GM19455 (cell line): ENCODE data around the gene C22orf15.
A peak's percentile ranks its signal among the peaks of the same experiment; 100 is the strongest.

Experiments
- ATAC-seq: cut with Tn5 transposase; IDR thresholded peaks from one replicate; pipeline ENCODE4 v1.9.1; 2021; ENCODE audit not compliant: unreplicated experiment

C22orf15 gene

DNA sequence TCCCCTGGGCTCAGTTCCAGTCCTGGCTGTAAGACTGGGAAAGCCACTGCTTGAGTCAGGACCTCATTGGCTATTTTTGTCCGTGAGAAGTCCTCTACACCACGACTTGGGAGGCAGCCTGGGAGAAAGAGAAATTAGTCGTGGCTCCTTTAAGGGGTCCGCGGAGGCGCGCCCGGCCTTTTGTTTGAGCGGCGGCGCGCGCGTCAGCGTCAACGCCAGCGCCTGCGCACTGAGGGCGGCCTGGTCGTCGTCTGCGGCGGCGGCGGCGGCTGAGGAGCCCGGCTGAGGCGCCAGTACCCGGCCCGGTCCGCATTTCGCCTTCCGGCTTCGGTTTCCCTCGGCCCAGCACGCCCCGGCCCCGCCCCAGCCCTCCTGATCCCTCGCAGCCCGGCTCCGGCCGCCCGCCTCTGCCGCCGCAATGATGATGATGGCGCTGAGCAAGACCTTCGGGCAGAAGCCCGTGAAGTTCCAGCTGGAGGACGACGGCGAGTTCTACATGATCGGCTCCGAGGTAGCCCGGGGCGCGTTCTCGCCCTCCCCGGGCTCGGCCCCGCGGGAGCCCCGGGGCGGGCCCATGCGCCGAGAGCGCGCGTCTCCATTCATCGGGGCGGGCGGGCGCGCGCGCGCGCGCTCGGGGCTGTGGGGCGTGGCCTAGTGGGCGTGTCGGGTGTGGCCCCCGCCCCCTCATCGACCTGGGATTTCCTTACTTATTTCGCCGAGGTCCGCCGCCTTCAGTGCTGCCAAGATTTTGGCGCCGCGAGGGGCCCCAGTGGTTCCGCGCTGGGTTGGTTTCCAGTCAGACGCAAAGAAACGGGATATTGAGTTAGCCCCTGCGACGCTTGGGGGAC is 24.2 kb downstream of the C22orf15 start, which contains the start of gene SMARCB1:
TSS of gene SMARCB1 (plus strand) at position 215 of the 848 bp plus-strand sequence. CDS start at position 419, 204 bp downstream.
- ATAC-seq: peak; percentile 59

DNA sequence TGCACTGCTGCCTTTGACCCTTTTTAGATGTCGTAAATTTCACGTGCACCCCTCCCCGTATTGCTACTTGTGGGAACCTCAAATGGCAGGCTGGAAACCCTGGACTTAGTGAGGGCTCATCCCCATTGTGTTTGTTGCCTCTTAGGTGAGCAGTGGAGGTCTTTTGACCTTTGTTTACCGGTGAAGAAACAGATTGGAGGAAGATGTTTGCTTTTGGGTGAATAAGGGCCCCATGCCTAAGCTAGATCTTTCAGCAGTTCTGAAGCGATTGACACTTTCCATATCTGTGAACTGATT is 24.8 kb downstream of the C22orf15 start:
- ATAC-seq: no peak

DNA sequence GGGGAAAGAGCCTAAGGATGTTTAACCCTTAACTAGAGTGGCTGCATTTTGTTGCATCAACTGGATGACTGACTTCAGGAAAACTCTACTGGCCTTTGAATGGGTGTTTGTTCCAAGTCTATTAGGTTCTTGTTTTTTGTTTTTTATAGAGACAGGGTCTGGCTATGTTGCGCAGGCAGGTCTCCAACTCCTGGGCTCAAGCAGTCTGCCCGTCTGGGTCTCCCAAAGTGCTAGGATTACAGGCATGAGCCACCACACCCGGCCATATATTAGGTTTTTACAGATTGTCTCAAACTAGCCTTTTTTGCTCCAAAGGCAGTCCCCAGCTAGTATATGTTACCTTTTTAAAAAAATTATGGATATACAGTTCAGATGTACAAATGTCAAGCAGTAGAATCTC is 25.1 kb downstream of the C22orf15 start:
- ATAC-seq: no peak

DNA sequence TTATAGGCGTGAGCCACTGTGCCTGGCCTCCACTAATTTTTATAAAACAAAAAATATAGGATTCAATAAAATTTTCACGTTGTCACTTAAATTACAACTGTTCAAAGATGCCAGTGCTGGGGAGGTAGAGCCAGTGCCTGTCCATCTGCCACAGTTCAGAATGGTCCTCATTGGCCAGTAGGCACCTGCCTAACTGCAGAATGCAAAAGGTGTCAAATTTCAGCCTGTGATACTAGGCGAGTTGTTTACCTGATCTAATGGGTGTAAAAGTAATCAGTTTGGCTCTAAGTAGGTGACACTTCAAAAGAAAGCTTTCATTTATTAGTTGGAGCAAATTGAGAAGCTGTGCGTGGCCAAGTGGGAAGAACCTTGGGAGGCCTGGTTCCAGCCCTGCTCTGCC is 26.3 kb downstream of the C22orf15 start:
- no peak for ATAC-seq

DNA sequence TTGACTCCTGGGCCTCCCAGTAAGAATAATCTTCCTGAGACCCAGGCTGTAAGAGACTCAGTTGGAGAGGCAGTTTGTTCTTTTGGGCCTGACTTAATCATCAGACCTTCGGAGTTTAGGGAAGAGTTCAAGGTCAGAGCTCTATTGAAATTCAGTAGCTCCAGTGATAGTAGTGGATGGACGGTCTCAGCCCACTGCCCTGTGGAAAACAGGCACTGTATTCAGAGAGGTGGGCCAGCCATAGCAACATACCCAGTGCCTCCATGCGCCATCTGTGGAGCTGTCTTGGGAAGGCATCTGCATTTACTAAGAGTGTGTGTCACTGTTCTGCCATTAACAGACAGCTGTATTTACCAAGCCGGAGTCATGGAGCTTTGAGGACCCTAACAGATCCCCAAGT is 26.8 kb downstream of the C22orf15 start:
- no peak for ATAC-seq

DNA sequence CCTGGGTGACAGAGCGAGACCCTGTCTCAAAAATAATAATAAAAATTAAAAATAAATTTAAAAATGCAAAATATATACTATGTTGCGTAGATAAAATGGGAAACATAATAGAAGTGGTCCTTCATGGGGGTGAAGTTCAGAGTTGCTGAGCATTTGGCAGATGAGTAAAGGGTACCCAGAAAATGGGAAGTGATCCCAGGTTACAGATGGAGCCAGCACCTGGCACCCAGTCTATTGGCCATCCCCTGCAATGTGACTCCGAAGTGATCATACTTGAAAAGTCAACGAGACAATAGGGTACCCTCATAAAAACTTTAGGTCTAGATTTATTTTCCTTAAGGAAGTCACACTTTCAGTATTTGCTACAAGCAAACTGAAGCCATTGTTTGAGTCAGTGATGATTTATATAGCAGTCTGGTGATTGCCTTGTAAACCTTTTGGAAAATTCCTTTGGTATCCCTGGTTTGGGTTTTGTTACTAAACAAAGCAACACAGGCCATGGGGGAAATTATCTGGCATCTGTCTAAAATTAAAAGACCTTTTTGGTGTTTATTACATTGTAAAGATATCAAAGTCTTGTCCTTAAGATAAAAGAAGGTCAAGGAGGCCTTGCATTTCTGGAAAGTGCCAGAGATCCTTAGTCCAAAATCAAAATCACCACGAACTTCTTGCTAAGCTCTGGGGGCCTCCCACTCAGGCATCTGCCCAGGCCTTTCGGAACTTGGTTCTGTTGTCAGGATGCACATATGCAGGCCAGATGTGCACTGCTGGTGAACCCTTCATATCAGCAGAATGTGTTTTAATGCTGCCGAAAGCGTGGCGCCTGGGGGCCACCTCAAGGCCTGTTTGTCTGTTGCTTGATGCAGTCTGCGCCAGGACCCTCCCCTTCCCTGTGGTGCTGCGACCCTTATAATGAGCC is 28.3 kb downstream of the C22orf15 start:
- no peak for ATAC-seq

DNA sequence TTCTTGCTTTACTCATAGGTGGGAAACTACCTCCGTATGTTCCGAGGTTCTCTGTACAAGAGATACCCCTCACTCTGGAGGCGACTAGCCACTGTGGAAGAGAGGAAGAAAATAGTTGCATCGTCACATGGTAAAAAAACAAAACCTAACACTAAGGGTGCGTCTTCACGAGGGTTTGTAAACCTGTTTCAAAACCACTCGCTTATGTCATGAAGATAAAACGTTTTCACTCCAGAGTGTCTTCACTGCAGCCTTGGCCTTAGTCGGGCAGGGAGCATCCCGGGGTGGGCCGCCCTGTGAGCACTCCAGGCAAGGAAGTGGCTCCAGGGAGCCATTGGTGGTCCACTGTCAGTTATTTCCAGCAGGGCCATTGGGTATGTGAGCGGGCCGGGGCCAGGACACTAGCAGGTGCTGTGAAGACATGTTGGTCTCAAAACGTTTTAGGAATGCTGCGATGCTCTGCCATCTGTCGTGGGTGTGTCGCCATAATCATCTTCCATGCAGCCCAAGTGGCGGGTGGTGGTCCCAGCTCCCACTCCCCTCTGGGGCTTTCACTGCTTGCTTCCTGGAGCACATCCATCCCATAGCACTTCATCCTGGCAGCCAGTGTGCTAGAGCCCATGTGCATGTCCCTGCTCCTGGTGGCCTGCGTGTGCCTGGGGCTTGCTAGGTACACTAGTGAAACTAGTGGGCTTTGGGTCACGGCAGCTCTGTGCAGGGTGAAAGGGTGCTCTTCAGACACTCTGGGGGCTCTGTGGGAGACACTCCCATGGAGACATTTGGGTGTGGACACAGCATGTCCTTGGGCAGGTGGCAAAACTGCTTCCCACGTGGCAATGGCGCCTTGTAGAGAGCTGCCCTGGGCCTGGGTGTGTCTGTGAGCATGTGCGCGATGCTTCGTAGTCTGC is 29.2 kb downstream of the C22orf15 start:
- ATAC-seq: no peak

DNA sequence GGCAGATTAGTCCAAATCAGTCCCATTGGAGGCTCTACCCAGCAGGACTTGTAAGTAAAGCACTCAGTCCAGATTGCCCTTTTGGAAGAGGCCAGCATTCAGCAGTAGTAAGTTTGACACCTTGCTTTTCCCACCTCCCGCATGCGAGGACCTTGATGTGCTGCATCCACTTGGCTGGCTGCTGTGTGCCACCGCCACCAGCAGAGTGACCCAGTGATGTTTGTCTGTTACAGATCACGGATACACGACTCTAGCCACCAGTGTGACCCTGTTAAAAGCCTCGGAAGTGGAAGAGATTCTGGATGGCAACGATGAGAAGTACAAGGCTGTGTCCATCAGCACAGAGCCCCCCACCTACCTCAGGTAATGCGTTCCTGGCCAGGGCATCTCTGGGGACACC is 30.5 kb downstream of the C22orf15 start:
- no peak for ATAC-seq

DNA sequence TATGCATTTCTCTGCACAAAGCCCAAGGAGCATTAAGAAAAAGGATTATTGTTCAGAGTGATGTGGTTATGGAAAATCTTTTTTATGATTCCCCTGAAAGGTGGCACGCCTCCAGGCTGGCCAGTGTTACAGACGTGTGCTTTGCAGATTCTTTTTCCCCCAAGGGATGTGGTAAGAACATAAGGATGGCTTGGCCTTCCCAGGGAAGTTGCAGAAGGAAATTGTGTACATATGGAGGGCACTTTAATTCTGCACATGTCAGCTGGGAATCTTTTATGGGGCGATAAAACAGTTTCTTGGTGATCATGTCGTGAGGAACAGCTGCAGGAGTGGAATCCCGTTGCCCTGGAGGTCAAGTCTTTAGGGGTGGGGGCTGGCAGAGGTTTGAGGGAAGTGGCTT is 33.7 kb downstream of the C22orf15 start:
- ATAC-seq: no peak

DNA sequence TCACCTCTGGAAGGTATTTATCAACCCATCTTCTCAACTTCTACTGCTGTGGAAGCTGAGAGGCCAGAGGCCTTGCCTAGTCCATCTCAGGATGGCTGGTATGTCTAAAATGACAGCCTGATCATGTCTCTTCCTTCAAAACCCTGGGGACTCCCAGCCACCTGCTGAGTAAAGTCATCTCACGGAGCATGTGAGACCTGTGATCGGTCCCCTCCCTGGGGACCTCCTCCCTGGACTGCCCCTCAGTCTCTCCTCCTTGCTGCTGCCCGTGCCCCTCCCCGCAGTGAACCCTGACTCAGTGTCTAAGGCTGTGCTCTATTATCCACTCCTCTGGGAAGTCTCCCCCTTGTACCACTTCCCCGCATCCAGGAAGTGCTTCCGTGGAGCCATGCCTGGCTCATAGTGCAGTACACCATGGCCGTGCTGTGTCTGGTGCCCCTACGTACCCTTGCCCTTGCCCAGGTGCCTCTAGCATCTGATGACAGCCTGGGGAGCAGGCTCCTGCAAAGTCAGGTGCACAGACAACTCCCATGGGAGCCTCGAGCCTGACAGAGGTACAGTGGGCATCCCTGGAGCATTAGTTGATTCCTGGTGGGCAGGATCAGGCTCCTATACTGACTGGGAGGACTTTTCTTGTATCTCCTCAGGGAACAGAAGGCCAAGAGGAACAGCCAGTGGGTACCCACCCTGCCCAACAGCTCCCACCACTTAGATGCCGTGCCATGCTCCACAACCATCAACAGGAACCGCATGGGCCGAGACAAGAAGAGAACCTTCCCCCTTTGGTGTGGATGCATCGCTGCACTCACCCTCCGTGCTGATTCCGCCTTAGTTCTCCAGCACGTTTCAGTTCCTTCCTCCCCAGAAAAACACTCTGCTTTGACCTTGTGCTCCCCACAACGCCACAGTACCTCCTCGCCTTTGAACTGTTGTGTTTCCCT is 37.8 kb downstream of the C22orf15 start:
- no peak for ATAC-seq

DNA sequence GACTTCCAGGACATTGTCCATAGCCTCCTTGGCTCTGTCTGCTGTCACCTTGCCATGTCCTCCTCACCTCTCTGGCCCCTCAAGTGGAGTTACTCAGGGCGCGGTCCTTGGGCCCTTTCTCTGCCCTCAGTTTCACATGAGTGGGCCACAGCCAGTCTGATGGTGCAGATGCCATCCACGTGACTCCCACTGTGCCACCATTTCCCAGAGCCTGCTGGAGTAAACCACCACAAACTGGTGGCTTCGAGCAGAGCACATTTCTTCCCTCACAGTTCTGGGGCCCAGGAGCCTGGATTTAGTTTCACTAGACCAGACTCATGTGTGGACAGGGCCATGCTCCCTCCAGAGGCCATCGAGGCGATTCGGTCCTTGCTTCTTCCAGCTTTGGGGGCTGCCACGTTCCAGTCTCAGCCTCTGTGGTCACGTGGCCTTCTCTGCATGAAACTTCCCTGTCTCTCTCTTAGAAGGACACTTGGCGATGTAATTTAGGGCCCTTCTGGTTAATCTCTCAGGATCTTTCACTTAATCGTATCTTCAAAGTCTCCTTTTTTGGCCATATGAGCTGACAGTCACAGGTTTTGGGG is 38.5 kb downstream of the C22orf15 start:
- ATAC-seq: no peak

DNA sequence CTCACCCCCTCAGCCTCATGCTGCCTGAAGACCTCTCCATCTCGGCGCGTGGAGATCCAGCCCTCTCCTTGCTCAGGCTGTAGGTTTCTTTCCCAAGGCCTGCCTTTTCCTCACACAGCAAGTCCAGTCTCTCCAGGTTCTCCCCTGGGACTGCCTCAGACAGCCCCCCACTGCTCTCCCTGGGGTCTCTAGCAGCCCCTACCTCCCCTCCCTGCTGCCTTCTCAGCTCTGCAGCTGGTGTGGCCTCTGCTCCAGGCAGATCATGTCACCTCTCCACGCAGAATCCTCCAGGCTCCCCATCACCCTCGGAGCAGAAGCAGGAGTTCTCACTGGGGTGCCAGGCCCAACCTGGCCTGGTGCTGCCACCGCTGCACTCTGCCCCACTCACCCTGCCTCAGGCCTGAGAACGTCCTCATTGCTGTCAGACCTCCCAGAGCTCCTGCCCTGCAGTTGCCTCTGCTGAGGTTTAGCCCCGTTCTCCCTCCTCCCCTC is 39.1 kb downstream of the C22orf15 start:
- no peak for ATAC-seq

DNA sequence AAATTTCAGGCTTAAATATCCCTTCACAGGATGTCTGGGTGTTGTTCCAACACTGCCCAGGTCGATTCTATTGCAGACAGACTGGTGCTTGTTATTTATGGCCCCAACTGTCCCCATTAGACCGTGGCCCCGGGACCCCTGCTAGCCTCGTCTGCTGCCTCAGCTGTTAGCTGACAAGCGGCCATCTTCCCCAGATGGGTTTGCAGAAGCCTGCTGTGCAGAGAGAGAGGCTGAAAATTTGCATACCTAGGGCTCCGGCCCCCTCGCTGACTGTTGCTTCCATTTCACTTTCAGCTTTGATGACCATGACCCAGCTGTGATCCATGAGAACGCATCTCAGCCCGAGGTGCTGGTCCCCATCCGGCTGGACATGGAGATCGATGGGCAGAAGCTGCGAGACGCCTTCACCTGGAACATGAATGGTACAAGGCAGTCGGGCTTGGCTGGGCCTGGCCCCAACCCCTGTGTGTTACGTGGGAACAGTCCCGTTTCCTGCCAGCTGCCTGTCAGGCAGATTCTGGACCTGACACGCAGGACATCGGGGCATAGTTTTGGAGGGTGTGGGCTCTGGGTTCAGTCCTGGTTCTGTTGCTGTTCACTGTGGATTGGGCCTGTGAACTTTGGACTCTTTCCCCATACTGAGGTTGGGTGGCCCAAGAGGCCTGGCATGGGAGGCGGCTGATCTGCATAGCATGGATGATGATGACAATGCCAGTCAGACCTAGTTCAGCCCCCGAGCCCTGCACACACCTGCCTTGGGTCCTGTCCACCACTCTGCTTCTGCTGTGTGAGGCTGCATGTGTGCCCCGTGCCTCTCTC is 40.4 kb downstream of the C22orf15 start:
- no peak for ATAC-seq

DNA sequence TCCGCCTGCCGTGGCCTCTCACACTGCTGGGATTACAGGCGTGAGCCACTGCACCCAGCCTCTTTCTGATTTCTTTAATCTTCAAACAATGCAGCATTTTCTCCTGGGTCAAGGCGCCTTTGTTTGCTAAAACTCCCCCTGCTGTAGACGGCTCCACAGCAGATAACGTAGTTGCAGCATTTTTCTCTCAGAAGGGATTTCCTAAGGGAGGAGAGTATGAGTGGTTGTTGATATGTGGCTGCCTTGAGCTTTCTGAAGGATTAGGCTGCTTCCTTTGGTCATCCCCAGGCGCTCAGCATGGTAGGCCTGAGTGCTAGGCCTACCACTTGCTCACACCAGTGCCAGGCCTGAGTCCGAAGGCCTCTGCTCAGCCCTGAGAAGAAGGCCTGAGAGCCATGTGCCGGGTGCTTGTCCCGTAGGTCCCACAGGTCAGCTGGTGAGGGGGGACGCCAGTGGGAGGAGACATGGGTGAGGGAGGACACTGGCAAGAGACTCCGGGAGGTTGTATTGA is 42.0 kb downstream of the C22orf15 start:
- ATAC-seq: no peak

DNA sequence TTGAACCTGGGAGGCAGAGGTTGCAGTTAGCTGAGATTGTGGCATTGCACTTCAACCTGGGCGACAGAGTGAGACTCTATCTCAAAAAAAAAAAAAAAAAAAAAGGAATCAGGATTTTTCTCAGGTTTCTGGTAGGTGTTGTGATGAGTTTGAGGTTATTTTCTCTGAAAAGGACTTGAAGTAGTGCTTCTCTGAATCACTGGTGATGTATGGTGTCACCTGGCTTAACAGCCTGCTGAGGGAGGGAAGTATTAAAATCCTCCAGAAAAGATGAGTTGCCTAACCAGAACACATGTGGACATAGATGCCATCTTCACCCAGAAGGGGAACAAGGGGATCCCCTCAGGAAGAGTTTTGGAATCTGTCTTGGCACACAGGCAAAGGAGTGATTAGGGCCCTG is 44.0 kb downstream of the C22orf15 start:
- ATAC-seq: no peak

DNA sequence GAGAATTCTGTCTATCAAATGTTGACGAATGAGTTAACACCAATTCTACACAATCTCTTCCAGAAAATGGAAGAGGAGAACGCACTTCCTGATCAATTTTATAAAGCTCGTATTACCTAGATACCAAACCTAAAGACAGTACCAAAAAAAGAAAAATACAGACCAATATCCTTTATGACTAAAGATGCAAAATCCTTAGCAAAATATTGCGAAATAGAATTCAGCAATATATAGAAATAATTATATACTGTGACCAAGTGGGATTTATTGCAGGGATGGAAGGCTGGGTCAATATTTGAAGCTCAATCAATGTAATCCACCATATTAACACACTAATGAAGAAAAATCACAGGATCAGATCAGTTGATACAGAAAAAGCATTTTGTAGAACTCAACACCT is 49.6 kb downstream of the C22orf15 start:
- no peak for ATAC-seq
